Stimulated activated CD4-positive, alpha-beta T cell treated with anti-CD3 and anti-CD28 coated beads, Interleukin-15, amount 100 ng/mL, for 48 hours (primary cell): ENCODE results near the gene PIP4P1.

Source experiments
- DNase-seq, 2 donors: peaks; one replicate each; pipeline ENCODE4 v3.0.0-alpha.2; 2020; ENCODE audit warnings: low read depth in 2 of 2

Gene PIP4P1

DNA sequence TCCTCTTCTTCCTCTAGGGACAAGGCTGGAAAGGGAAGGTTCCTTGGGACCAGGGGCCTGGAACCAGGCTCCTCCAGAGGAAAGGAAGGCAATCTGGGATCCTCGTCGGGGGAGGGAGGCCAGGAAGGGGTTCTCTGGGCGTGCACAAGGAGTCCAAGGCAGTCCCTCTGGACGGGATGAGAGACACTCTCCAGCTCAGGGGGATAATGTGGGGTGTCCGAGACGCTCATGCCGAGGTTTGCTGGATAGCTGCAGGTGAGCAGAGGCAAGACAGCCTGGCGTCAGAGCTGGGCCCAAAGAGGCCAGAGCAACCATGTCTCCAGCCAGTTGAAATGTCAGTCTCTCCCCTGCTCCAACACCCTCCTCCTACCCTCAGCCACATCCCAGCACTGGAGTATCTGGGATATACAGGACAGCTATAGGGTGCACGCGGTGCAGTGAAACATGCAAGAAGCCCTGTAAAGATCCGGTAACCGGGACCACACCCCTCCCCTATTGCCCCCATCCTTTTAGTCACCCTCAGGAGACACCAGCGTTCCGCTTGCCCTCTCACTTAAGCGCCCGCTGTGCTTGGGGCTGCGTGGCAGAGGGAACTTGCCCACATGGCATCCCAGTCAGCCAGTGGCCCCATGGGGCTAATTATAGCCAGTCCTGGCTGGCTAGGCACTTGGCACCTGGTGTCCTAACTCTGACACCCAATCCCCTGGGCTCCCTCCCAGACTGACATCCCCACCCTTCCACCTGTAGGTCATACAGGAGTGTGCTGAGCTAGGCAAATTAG lies 25.5 kb downstream of the PIP4P1 start, which contains the start of gene KLHL33:
TSS of gene KLHL33 (minus strand) at position 585 of the 781 bp plus-strand sequence. CDS start at position 230, 355 bp downstream.
- no peak for DNase-seq

GRCh38 chr14:20434701-20435581 lies 26.3 kb downstream of the PIP4P1 start:
- DNase-seq, result no peak

DNA sequence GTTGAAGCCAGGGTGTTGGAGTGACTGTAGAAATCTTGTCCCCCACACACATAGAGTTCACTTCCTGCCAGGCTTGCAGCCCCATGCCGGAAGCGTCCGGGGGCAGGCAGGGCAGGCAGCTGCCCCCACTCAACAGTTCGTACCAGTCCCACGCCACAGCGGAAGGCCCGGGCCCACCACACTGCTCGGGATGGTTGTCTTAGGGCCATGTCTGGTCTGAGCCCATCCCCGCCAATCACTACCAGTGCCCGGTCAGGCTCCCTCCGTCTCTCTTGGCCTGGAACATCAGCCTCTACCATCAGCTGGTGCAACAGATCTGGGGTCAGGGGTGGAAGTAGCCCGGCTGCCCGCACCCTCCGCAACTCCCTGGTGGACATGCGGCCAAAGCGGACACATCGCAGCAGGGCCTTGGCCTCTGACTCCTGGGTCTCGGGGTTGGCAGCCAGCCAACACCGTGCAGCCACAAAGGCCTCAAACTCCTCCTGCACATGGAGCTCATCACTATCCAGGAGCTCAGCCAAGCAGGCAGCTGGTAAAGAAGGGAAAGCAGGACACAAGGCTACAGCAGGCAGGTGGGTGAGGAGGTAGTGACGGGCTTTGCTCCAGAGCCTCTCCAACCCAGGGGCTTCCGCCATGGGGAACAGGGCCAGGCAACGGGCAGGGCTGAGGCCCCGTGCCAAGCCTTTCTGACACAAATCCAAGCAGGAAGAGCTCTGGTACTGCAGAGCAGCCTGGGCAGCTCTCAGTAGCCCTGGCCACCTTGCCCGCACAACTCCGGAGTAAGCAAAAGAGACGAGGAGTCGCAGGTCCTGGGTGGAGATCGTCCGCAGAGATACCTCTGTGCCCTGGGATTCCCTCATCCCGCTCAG lies 31.2 kb downstream of the PIP4P1 start:
- no peak for DNase-seq

DNA sequence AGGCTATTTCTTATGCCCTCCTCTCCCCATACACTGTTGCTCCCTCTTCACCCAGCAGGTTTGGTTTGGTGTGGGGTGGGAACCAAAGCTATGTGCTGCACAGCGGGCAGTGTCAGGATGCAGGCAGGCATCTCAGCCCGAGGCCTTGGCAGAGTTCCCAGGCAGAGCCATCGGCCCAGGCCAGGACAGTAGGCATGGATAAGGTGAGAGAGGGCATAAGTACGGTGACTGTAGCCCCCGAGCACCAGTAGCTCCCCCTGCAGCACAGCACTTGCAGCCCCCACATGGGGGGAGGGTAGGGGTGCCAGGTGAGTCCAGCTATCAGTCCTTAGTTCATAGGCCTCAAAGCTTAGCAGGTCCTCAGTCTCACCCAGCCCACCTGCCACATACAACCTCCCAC lies 32.4 kb downstream of the PIP4P1 start:
- no peak for DNase-seq

DNA sequence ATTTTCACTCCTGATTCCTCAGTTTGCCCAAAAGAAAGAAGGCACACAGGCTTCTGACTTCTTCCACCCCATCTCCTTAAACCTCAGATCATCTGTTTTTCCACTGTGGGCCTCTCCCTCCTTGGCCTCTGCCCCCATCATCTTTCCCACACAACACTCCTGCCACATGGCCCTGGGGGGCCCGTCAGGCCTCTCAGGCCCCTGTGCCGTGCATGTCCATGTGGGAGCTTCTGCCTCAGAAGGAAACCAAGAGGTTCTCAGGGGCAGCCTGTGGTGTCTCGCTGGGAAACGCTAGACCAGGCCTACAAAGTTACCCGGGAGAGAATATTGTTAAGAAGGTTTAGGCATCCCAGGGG lies 33.2 kb downstream of the PIP4P1 start:
- DNase-seq, result no peak

DNA sequence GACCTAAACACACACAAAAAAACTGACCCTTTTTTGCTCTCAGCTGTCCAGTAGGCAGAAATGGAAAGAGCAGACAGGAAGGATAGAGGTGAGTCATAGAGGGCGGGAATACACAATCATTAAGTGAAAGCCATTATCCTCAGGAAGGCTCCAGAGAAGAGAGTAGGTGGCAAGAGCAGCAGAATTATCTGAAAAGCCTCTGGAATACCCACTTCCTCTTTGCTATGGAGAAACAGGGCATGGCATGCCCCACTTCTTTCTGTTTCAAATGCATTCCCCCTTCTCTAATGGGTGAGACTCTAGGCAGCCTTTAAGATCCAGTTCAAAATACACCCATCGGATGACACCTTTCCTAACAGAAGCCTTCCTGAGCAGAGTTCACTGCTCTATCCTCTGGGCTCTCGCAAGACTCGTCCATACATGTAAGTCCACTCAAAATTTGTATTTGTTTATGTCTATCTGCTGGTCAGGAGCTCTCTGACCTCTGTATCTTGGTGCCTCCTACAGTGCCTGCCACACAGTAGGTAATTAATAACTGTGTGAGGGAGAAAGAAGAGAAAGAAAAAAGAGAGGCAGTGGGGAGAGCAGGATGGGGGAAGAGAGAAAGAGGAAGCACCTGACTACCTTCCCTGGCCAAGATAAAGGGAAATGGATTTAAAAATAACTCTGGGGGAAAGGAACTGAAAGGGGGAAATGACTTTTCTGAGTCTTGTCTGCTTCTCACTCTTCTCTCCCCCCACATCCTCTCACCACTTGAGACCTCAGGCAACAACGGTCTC lies 33.8 kb downstream of the PIP4P1 start:
- DNase-seq, result no peak

DNA sequence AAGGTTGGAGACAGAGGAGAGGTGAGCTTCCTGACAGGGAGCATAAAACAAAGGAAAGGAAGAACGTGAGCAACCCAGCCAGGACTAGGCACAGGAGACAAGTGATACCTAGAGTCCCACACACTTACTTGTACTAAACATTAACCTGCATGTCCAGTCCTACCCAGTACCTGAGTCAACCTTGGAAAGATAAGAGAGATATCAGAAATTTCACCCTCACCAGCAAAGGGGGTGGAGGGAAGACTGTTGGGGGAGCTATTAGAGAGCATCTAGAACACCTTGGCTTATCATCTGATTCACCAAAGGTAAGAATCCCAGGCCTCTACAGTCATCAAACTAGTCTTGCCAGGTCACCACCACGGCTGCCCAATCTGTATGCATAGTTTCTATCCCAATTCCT lies 36.4 kb downstream of the PIP4P1 start:
- no peak for DNase-seq

- no peak for DNase-seq
Measured at GRCh38 chr14:20422886-20423285, 38.3 kb downstream of the PIP4P1 start.

GRCh38 chr14:20421267-20421666 lies 40.0 kb downstream of the PIP4P1 start:
- no peak for DNase-seq

DNA sequence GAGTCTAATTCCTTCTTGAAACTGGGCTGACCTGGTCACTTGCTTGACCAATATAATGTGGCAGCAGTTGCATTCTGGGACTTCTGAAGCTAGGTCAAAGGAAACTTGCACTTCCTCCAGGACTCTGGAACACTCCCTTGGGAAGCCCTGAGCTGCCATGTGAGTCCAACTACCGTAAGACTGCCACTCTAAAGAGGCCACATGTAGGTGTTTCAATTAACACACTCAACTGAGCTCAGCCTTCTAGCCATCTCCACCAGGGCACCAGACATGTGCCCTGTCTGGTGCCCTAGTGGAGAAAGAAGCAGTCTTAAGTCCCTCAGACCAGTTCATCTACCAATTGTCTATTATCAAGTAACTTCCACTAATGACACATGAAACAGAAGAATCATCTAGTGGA lies 41.8 kb downstream of the PIP4P1 start:
- no peak for DNase-seq

DNA sequence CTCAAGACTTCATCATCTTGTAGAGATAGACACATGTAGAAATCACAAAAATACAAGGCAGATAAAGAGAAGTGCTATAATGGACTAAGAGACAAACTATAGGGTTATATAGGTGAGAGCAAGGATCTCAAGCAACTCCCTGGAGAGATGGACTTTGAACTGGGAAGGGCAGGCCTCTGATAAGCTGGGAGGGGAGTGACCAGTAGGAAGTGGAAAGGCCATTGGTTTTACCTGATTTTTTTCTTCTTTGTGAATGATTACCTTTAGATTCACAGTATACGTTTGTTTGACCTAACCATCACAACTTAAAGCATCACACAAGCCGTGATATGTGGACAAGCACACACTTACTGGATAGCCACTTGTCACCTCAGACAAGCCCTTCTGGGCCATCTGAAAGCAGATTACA lies 42.7 kb downstream of the PIP4P1 start:
- no peak for DNase-seq

DNA sequence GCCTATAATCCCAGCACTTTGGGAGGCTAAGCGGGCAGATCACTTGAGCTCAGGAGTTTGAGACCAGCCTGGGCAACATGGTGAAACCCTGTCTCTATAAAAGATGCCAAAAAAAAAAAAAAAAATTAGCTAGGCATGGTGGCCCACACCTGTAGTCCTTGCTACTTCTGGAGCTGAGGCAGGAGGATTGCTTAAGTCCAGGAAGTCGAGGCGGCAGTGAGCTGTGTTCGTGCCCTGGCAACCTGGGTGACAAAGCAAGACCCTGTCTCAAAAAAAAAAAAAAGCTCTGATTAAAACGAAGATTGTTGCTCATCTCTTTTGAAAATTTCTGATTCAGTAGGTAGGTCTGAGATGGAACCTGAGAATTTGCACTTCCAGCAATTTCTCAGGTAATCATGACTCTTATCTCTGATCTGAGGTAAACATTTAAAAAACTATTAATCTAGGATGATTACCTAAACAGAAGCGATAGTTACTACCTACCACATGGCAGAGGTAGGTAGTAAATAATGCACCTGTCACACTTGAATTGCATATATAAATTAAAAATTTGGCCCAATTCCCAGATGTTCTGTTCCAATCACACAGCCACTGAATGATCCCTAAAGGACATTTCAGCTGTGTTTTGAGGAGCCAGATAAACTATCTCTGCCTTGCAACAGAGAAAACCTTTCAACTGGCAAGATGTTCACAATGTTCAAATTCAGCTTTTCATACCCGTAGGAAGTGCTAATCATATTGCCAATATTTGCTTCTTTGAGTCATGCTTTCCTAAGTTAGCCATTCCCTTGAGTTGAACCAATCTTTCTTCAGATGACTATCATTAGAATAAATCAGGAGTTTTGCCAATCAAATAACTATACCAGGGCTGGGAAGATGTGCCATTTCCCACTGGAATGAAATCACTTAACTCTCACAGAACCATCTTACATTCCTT lies 43.7 kb downstream of the PIP4P1 start:
- no peak for DNase-seq

DNA sequence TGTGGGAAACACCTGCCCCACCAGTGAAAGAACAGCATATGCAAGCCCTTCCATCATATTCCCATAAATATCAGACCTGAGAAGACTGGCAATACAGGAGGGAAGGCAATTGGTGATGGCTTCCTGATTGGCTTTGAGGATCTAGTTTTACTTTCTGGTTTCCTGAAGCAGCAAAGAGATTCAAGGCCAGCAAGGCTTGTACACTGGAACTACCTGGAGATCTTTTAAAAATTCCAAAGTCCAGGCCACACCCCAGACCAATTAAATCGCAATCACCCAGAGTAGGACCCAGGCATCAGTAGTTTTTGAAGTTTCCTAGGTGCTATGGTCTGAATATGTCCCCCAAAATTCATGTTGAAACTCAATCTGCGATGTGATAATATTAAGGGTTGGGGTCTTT lies 45.0 kb downstream of the PIP4P1 start:
- DNase-seq, result no peak

- DNase-seq, result peak in 1 of 2 donors; percentile 31
Measured at GRCh38 chr14:20415782-20416206, 45.4 kb downstream of the PIP4P1 start.

GRCh38 chr14:20413744-20414082 lies 47.5 kb downstream of the PIP4P1 start:
- DNase-seq, result no peak

- peak; percentile 48 to 65 for DNase-seq
Measured at GRCh38 chr14:20412876-20413743, 48.1 kb downstream of the PIP4P1 start, which contains the start of gene TEP1. TEP1 (minus strand) TSS chr14:20413501; CDS start chr14:20408439, 5,062 bp downstream.

DNA sequence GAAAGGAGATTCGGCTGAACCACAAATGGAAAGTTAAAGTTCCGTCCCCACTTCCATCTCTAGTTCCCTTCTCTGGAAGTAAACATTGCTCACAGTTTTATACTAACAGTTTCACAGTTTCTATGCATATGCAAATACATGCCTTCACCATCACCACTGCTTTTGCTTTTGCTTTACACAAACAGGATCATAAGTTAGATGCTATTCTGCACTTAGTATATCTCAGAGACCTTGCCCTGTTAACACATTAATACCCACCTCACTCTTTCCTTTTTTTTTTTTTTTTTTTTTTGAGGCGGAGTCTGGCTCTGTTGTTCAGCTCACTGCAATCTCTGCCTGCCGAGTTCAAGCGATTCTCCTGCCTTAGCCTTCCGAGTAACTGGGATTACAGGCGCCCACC lies 48.8 kb downstream of the PIP4P1 start:
- no peak for DNase-seq

- DNase-seq, result no peak
Measured at GRCh38 chr14:20409226-20409625, 52.0 kb downstream of the PIP4P1 start.
